Dedifferentiated amniotic fluid mesenchymal stem cell (primary cell): ENCODE data around the gene CAMSAP1.
"Not testable (repeated sequence)": the region's sequence is repeated elsewhere in the genome, so short reads cannot be mapped to it uniquely, and the experiment has no call there.

Experiments used
- DNase-seq: peaks from one replicate; pipeline ENCODE4 v3.0.0-alpha.2; 2016; ENCODE audit errors: extremely low spot score

The CAMSAP1 gene

DNA sequence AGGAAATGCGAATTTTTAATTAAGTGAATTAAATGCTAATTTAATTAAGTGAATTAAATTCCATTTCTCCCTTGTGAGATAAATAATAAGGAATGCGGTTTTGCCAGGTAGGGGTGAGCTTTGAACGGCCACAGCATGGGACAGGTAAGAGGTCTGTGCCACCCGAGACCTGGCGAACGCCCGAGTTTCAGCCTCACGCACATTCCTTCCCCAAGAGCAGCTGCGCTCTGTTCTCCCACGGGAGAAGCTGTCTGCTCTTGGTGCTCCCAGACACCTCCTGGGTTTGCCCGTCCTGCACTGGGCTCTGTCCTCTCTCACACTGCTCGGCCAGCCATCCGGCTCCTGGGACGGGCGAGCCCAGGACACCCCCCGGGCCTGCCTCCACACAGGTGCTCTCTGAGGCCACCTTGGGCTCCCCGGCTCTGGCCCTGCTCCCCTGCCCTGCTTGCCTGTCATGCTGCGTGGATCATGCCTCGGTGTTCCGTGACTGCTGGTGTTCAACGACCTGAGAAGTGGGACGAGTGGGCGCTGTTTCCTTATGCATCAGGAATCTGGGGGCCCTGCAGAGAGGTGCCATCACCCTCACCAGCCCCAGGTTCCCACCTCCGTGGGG lies 13.7 kb upstream of the CAMSAP1 start:
- DNase-seq: no peak

DNA sequence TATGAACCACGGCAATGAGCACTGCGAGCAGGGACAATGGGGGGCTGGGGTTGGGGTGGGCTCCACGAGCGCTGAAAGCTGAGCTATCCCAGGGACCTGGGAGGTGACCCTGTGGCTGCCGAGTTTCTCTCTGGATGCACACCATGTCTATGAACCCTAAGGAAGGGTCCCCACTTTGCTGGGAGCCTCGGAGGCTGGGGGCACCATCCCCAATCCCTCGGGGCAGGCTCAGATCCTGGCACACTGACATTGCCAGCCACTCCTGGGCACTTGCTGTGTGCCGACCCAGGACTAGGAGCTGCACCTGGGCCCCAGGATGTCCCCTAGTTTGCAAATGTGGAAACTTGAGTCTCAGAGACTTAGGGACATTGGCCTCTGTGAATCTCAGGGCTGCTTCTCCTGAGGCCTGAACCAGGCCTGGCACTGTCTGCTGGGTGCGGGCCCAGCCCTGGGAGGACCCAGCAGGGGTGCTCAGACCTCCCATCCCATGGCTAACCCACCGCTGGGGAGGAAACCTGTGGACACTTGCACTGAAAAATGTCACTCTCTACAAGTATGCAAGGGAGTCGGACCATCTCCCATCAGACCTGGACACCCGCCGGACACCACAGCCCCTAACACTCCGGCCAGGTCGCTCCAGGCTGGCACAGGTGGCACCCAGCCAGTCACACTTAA lies 13.0 kb upstream of the CAMSAP1 start:
- no peak for DNase-seq

DNA sequence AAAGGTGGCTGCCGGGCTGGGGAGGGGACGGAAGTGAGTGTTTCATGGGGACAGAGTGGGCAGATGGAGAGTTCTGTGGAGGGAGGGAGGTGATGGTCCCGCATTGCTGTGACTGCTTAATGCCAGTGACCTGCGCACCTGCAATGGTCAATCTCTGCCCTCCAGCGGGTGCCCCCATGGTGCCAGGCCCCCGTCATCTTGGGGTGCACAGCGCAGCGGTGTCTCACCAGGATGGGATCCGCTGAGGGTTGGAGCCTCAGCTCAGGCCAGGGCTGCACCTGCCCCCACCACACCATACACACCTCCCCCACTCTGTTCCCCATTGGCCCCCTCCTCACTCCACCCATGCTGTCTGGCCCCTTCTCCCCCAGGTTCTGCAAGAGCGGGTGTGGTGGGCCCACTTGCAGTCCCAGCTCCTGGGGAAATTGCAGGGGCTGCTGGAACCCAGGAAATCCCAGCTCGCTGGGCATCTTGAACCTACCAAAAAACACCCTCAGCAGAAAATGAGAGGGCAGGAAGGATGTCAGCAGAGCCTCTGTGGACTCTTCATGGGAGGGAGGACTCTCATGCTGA lies 12.1 kb upstream of the CAMSAP1 start:
- no peak for DNase-seq

DNA sequence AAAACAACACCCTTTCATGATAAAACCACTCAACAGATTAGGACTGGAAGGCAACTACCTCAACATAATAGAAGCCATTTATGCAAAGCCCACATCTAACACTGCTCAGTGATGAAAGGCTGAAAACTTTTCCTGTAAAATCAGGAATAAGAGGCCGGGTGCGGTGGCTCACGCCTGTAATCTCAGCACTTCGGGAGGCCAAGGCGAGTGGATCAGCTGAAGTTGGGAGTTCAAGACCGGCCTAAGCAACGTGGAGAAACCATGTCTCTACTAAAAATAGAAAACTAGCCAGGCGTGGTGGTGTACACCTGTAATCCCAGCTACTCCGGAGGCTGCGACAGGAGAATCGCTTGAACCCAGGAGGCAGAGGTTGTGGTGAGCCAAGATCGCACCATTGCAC lies 8.9 kb upstream of the CAMSAP1 start:
- DNase-seq: not testable (repeated sequence)

DNA sequence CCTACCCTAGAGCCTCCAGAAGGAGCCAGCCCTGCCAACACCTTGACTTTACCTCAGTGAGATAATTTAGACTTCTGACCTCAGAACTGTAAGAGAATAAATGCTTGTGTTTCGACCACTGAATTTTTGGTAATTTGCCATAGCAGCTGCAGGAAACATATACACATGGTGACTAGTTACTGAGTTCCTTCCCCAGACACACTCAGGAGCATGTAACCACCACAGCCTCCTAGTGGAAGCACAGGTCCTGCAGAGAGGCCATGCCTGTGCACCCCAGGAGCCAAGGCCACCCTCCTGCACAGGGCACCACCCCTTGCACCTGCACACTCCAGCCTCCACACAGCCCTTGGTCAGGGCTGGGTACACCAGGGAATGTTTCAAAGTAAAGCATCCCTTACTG lies 7.6 kb upstream of the CAMSAP1 start:
- DNase-seq: no peak

DNA sequence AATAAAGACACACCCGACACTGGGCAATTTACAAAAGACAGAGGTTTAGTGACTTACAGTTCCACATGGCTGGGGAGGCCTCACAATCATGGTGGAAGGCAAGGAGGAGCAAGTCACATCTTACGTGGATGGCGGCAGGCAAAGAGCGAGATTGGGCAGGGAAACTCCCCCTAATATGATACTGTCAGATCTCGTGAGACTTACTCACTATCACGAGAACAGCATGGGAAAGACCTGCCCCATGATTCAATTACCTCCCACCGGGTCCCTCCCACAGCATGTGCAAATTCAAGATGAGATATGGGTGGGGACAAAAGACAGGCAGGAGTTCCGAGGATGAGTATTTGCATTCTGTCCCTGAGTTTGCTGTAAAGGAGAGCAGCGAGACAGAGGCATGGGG lies 3.9 kb upstream of the CAMSAP1 start:
- not testable (repeated sequence) for DNase-seq

DNA sequence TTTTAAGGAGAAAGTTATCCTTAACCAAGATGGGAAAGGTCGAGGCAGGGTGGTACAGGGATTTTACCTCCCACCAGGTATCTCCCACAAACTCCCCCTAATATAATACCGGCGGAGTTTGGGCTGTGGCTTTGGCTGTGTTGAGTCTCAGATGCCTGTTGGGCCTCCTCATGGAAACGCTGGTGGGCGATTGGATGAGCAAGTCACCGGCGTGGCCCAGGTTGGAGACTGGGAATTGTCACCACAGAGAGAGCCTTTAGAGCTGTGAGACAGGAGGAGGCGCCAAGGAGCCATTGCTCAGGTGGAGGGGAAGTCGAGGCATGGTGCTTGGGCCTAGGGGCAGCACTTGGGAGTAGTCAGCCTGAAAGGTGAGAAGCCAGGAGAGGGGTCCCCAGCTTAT lies 3.4 kb upstream of the CAMSAP1 start:
- DNase-seq: no peak

DNA sequence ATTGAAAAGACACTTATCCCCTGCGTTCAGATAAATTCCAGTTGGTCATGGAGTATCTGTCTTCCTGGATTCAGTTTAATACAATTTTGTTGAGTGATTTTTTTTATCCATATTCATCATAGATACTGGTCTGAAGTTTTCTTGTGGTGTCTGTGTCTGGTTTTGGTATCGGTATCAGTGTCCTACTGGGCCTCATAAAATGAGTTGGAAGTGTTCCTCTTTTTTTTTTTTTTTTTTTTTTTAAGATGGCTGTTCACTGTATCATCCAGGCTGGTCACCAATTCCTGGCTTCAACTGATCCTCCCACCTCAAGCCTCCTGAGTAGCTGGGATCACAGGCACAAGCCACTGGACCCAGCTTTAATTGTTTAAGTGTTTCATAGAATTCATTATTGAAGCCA lies 2.9 kb upstream of the CAMSAP1 start:
- no peak for DNase-seq

DNA sequence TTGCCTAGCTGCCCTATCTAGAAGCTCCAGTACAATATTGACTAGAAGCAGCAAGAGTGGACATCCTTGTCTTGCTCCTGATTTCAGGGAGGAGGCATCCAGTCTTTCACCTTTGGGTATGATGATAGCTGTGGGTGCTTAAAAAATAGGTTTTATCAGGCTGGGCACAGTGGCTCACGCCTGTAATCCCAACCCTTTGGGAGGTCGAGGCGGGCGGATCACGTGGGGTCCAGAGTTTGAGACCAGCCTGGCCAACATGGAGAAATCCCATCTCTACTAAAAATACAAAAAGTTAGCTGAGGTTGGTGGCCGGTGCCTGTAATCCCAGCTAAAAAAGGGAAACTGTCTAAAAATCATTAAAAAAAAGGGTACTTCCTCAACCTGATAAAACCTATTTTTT lies 2.0 kb upstream of the CAMSAP1 start:
- DNase-seq: no peak

DNA sequence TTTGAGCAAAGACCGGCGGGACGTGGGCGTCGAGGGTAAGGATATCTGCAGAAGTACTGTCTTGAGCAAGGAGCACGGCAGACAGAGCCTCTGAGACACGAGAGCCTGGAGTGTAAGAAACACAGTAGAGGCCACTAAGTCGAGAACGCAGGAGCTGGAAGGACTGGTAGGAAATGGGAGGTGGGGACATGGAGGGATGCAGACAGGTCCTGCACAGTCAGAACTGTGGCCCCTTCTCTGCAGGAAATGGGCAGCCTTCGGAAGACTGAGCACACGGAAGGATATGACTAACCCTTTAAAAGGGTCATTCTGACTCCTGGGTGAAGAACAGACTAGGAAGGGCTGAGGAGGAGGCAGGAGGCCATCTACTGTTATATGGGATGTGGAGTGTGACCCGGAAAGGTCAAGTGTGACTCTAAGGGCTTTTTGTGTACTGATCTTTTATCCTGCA lies 1.4 kb upstream of the CAMSAP1 start:
- no peak for DNase-seq

DNA sequence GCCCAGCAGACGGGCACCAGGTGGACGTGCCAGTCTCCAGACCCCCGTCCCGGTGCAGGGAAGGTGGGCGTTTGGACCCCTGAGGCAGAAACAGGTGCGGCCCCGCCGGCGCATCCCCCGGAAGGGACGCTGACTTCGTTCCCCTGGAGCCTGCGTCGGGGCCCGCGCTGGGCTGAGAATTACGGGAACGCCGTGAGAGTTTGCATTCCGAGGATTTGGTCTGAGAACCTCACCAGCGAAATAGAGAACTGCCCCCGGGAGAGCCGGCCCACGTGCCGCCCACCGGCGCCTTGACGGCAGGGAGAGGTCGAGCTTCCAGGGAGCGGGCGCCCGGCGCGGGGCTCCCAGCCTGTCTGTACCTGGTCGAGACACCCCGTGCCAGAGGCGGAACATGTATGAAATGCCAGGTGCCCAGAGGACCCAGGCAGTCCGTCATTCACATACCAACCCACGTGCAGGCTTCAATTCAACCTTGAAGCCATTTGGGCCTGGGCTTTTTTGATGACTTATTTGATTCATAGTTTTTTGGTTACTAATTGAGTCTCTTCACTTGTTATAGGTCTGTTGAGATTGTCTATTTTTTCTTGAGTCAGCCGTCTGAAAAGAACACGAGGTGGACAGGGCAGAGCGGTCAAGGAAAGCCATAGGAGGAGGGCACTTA lies 877 bp upstream of the CAMSAP1 start:
- no peak for DNase-seq

DNA sequence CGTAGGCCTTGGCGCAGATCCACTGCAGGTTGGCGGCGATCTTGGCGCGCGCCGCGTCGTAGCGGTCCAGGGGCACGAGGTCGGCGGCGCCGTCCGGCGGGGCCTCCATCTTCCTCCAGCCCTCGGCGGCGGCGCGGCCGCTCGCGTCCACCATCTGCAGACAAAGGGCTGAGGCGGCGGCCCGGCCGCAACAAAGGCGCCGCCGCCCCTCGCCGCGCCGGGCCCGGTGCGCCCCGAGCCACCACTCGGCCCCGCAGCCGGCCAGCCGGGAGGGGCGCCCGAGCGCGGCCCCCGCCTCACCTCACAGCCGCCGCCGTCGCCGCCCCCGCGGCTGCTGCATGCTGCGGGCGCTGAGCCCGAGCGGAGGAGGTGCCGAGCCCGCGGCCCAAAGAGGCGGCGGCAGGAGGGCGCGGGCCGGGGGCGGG lies 328 bp downstream of the CAMSAP1 start:
- DNase-seq: no peak

DNA sequence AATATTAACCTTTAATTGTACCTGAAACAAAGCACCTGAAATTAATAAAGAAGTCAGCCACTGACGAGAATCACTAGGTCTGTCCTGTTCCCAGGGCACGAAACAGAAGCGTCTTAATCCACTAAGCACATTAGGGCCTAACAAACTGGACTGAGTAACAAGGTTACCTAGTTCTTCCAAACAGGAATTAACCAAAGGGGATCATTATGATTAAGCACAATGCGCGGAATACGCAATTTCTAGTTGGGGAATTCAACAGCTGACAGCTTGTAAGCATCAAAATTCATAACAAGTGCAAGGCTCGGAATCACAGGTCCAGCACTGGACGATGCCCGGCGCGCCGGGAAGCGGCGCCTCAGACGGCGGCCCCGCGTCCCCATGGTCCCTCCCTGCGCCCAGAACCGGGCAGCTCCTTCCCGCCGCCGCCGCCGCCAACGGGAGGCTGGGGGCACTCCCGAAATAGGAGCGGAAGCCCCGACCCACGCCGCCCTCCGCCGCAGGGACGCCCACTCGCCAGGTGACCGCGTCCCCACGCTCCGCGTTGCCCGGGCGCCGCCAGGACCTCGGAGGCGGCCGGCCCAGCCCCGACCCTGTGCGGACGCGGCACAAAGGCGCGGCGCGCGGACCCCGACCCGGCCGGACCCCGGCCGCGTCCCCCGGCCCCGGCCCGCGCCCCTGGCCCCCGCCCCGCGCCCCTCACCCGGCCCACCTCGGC lies 898 bp downstream of the CAMSAP1 start:
- peak; percentile 45 for DNase-seq

DNA sequence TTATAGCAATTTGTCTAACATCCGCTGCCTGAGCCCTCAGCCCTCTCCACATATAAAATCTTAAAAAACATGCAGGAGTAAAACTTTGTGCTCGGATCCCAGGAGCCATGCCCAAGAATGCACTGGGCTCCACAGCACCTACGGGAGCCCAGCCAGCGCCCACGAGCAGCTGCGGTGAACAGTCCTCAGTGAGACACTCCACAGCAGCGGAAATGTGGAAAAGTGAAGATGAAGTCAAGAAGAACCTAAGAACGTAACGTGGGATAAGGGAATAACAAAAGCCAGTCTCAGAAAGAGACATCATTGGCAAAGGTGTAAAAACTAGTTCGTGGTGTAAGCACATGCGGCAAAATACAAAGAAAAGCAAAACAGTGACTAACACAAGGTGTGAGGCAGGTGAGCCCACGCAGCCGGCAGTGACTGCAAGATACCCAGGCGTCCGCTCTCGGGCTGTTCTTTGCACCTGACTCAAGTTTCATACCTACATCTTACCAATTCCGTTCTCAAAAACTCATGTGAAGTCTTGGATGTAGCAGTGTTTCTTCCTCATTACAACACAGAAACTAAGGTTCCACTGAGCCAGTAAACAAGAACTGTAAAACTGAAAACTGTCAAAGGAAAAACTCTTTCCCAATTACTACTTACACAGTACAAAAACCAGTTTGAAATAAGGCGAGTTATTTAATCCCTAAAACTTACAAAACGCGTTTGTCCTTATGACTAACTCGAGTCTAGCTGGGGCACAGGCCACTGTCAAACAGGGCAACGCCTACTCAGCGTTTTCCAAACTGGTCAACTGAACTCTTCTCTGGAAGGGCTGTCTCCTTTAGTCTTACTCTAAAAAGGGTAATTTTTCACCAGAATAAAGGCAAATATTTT lies 1.7 kb downstream of the CAMSAP1 start:
- no peak for DNase-seq

DNA sequence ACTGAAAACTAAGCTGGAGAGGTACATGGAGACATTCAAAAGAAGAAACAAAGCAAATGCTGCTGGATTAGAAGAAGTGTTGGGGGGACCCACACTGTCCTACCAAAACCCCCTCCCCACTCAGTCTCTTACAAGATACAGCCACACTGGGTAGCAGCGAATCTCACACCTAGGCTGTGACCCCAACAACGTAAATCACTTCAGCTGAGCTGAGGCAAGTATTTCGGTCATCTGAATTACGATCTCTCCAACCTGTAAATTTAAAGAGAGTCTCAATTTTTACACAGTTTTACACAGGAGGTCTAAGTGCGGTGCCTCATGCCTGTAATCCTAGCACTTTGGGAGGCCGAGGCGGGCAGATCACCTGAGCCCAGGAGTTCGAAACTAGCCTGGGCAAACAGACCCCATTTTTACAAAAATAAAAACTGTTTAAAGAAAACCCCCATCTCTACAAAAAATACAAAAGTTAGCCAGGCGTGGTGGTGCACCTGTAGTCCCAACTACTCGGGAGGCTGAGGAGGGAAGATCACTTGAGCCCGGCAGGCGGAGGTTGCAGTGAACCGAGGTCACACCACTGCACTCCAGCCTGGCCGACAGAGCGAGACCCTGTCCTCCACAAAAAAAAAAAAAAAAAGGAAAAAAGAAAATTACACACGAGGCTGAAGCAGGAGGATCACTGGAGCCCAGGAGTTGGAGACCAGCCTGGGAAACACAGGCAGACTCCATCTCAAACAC lies 3.4 kb downstream of the CAMSAP1 start:
- DNase-seq: no peak

DNA sequence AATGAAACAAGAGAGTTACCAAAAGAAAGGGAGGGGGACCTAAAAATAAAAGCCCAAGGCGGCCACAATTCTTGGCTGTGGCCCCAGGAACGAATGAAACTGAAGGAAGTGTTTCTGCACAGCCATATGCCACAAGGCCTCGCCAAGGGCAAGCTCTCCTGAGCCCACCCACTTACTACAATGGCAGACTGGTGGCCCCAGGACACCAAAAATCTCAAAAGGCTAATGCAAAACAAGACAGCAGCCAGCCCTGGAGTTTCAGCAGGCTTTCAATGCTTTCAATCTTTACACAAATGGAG lies 4.0 kb downstream of the CAMSAP1 start:
- DNase-seq: no peak

DNA sequence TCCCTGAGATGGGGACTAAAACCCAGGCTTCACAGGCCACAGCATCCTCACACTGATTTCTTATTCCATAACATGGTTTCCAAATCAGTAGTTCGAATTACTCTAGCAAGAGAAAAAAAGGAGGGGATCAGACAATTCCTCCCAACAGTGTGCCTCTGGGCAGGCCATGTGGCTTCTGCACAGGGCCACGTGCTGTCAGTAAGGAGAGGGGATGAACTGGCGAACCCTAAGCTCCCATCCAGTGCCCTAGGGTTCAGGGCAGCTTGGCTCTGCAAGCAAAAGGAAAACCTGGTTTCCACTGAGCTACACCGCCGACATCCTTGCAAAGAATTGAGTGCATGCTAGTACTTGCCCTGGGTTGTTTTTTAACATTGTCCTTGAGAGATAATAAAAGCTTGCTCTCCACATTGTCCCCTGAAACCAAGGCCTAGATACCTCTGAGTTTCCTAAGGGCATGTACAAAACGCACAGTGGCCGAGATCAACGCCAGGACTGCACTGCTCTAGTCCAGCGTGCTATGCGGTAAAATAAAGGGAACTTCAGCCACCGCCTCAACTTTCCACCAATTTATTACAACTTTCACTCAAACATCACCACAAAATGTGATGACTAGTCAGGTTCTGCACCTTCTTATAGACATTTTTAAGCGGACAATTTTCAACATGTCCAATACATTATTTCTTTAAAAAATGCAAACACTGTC lies 4.5 kb downstream of the CAMSAP1 start:
- DNase-seq: no peak

DNA sequence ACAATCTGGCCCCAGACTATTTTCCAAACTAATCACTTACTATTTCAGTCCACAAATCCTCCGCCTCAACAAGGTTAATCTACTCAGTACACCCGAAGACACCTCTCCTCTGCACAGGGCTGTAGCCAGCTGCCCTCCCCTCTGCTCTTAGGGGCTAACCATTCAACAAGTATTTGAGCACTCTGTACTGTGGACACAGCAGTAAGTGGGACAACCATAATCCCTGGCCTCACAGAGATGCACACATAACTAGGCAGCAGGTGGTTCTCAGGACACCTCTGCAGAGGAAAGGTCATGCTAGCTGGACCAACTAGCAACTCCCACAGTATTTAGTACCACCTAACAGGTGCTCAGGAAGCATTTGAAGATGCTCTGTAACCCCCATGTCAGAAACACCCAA lies 5.5 kb downstream of the CAMSAP1 start:
- no peak for DNase-seq

DNA sequence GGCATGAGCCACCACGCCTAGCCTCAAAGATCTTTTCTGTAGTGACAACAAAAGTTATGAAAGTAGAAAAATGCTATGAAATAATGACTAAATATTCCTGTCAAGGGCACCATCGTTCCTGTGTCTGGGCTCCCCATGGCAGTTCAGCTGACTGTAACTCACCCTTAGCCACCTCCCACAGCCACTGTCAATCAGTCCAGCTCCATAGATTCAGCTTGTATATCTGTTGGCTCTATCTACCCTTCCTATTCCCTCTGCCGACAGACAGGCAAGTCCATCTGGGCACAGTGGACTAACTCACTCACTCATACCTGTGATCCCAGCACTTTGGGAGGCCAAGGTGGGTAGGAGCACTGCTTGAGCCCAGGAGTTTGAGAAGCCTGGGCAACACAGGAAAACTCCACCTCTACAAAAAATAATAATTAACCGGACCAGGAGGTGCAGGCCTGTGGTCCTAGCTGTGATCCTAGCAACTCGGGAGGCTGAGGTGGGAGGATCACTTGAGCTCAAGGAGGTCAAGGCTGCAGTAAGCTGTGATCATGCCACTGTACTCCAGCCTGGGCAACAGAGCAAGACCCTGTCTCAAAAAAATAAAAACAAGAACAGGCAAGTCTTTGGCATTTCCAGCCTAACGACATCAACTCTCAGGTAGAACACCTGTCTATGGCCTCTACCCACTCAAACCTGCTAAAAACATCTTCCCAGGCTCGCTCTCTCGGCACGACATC lies 6.2 kb downstream of the CAMSAP1 start:
- DNase-seq: no peak
